DND-41 (cell line): Measurements from ENCODE around the gene LYPD6B.

Experiments used
- ATAC-seq: fragments of 200-7000 bp; cut with Tn5 transposase; 3 replicates; pipeline ENCODE4 v1.9.1; 2021; ENCODE audit warnings: low read depth; ENCODE audit not compliant: insufficient read depth
- DNase-seq: peaks from one replicate; pipeline ENCODE4 v3.0.0-alpha.2; 2020
- H2AFZ ChIP-seq: 2 replicates; pipeline ENCODE4 v1.6.0; 2012; ENCODE audit warnings: low read depth, low read length
- H3K27ac ChIP-seq: 2 replicates; pipeline ENCODE4 v1.5.1; 2012; ENCODE audit warnings: low read length, inconsistent platforms
- H3K27me3 ChIP-seq: fragments of 200-600 bp; sonication (generic); 2 replicates; pipeline ENCODE4 v1.6.0; 2012; ENCODE audit warnings: low read length, mild to moderate bottlenecking, inconsistent platforms; ENCODE audit not compliant: insufficient read depth, poor library complexity
- H3K36me3 ChIP-seq: 2 replicates; pipeline ENCODE4 v1.5.1; 2012; ENCODE audit warnings: low read length, inconsistent platforms; ENCODE audit not compliant: insufficient read depth
- H3K4me1 ChIP-seq: 2 replicates; pipeline ENCODE4 v1.5.1; 2012; ENCODE audit warnings: mild to moderate bottlenecking, low read length; ENCODE audit not compliant: insufficient read depth
- H3K4me2 ChIP-seq: 2 replicates; pipeline ENCODE4 v1.6.0; 2012; ENCODE audit warnings: mild to moderate bottlenecking, moderate library complexity, low read length, inconsistent platforms; ENCODE audit not compliant: insufficient read depth
- H3K4me3 ChIP-seq, 2 experiments: fragments of 200-600 bp in 1 of 2; shearing (Covaris generic) in 1 of 2; 2 replicates each; pipeline ENCODE4 v1.5.1; 2012 to 2016; ENCODE audit warnings: inconsistent platforms in 2 of 2, low read length in 2 of 2, mild to moderate bottlenecking in 2 of 2, low read depth in 1 of 2, moderate library complexity in 1 of 2
- H3K79me2 ChIP-seq: 2 replicates; pipeline ENCODE4 v1.6.0; 2012; ENCODE audit warnings: low read length, inconsistent platforms; ENCODE audit not compliant: insufficient read depth
- H3K9ac ChIP-seq: 2 replicates; pipeline ENCODE4 v1.6.0; 2012; ENCODE audit warnings: low read depth, mild to moderate bottlenecking, inconsistent platforms, low read length, moderate library complexity
- H3K9me3 ChIP-seq: 2 replicates; pipeline ENCODE4 v1.5.1; 2012; ENCODE audit warnings: low read length, moderate library complexity, mild to moderate bottlenecking, inconsistent platforms; ENCODE audit not compliant: insufficient read depth, severe bottlenecking
- H4K20me1 ChIP-seq: 2 replicates; pipeline ENCODE4 v1.6.0; 2012; ENCODE audit warnings: low read length; ENCODE audit not compliant: insufficient read depth
- CTCF ChIP-seq: IDR thresholded peaks from 2 replicates; pipeline ENCODE4 v1.5.1; 2012; ENCODE audit warnings: borderline replicate concordance, low read length, moderate library complexity, mild to moderate bottlenecking; ENCODE audit not compliant: poor library complexity, severe bottlenecking; ENCODE audit errors: extremely low read depth
- EZH2 ChIP-seq: IDR thresholded peaks from 3 replicates; pipeline ENCODE4 v1.6.1; 2012; ENCODE audit warnings: borderline replicate concordance, low read depth, mild to moderate bottlenecking, moderate library complexity, low read length, inconsistent platforms; ENCODE audit not compliant: severe bottlenecking

LYPD6B gene

GRCh38 chr2:149062531-149062930 is 24.0 kb downstream of the LYPD6B start:
- Histone ChIP-seq H3K27ac (no peak overlapping the region), H3K4me2 (no peak overlapping the region), H3K79me2 (no peaks in the 10 kb centered on the region), H3K27me3 (peaks cover 3% of the 10 kb centered on the region), H3K9me3 (no peaks in the 10 kb centered on the region), H4K20me1 (no peaks in the 10 kb centered on the region), H3K36me3 (no peaks in the 10 kb centered on the region), H3K9ac (no peak overlapping the region), H3K4me3 (no peak overlapping the region), H2AFZ (no peak overlapping the region), H3K4me1 (no peaks in the 10 kb centered on the region)
- TF ChIP-seq CTCF = no peak
- no peak for TF ChIP-seq EZH2
- DNase-seq = no peak
- no peak for ATAC-seq

GRCh38 chr2:149063177-149063576 is 24.7 kb downstream of the LYPD6B start:
- Histone ChIP-seq H3K4me3 (no peak overlapping the region), H2AFZ (no peak overlapping the region), H3K9ac (no peak overlapping the region), H3K9me3 (no peaks in the 10 kb centered on the region), H3K4me2 (no peak overlapping the region), H3K27ac (no peak overlapping the region), H3K36me3 (no peaks in the 10 kb centered on the region), H3K4me1 (no peaks in the 10 kb centered on the region), H3K79me2 (no peaks in the 10 kb centered on the region), H4K20me1 (no peaks in the 10 kb centered on the region), H3K27me3 (peaks cover 7% of the 10 kb centered on the region)
- TF ChIP-seq EZH2 (no peak), CTCF (no peak)
- no peak for ATAC-seq
- no peak for DNase-seq

GRCh38 chr2:149064365-149064841 is 25.9 kb downstream of the LYPD6B start:
- peaks cover 7% of the 10 kb centered on the region for H3K27me3 ChIP-seq
- no peaks in the 10 kb centered on the region for H3K9me3 ChIP-seq
- H2AFZ ChIP-seq = no peak overlapping the region
- H3K27ac ChIP-seq = no peak overlapping the region
- no peaks in the 10 kb centered on the region for H3K79me2 ChIP-seq
- TF ChIP-seq CTCF (no peak), EZH2 (no peak)
- H3K9ac ChIP-seq = no peak overlapping the region
- no peaks in the 10 kb centered on the region for H4K20me1 ChIP-seq
- H3K36me3 ChIP-seq = no peaks in the 10 kb centered on the region
- no peak overlapping the region for H3K4me2 ChIP-seq
- peaks cover 10% of the 10 kb centered on the region for H3K4me1 ChIP-seq
- no peak for ATAC-seq
- no peak overlapping the region for H3K4me3 ChIP-seq
- DNase-seq = no peak
